Measurements from ENCODE around the gene HVCN1.
A peak's percentile ranks its signal among the peaks of the same experiment; 100 is the strongest.

HVCN1 gene

DNA sequence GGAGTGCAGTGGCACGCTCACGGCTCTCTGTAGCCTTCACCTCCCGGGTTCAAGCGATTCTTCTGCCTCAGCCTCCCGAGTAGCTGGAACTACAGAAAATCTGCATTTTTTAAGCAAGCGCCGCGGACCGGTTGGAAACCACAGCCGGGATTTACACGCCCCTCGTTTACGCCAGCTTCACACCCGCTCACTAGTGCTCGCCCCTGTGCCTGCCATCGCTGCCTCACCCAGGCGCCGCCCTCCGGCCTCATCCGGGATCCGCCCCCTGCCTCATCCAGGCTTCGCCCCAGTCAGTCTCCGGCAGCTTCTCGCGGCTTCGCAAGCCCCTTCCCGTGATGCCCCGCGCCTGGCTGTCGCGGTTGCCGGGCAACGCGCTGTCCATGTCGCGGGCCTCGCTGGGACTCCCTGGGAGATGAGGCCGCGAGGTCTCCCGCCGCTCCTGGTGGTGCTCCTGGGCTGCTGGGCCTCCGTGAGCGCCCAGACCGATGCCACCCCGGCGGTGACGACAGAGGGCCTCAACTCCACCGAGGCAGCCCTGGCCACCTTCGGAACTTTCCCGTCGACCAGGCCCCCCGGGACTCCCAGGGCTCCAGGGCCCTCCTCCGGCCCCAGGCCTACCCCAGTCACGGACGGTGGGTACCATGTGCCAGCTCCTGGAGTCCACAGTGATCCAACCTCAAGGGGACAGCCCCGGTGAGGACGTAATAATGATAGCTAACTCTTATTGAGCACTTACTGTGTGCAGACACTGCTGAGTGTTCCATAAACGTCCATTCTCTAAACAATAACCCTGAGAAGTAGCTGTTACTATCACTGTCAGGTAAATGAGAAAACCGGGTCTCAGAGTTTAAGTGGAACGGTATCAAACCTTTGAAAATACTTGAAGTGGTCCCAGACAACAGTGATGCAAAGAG, 74.9 kb downstream of the HVCN1 start, which contains the start of gene TCTN1:
TSS of gene TCTN1 (plus strand) at position 359 of the 914 bp plus-strand sequence. CDS start at position 413, 54 bp downstream.
- peak; percentile 96 for DNase-seq

DNA sequence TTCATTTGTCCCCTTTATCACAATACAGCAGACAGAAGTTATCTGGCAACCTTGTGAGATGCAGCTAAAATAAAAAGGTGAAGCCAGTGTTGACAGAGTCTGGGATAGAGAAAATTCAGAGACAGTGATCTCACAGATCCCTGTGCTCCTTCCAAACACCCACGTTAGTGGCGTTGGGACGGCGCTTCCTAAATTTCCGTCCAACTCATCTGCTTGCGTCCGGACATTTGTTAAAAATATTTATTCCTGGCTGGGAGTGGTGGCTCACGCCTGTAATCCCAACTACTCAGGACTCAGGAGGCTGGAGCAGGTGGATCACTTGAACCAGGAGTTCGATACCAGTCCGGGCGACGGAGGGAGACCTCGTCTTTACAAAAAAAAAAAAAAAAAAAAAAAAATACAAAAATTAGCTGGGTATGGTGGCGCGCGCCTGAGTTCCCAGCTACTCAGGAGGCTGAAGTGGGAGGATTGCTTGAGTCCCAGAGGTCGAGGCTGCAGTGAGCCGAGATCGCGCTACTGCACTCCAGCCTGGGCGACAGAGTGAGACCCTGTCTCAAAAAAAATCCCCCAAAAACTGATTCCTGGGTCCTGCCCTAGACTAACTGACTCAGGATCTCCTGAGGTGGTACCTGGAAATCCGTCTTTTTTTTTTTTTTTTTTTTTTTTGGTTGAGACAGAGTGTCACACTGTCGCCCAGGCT, 75.7 kb downstream of the HVCN1 start:
- DNase-seq = no peak

DNA sequence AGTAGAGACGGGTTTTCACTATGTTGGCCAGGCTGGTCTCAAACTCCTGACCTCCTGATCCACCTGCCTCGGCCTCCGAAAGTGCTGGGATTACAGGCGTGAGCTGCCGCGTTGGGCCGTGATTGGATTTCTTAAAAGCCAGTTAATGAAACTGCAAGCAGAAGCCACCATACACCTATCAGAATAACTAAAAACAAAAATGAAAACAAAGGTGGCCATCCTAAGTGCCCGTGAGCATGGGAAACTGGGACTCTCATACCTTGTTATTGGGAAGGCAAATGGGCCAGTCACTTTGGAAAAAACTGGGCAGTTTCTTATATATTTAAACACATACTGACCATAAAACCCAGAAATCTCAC, 82.7 kb downstream of the HVCN1 start:
- DNase-seq = no peak

DNA sequence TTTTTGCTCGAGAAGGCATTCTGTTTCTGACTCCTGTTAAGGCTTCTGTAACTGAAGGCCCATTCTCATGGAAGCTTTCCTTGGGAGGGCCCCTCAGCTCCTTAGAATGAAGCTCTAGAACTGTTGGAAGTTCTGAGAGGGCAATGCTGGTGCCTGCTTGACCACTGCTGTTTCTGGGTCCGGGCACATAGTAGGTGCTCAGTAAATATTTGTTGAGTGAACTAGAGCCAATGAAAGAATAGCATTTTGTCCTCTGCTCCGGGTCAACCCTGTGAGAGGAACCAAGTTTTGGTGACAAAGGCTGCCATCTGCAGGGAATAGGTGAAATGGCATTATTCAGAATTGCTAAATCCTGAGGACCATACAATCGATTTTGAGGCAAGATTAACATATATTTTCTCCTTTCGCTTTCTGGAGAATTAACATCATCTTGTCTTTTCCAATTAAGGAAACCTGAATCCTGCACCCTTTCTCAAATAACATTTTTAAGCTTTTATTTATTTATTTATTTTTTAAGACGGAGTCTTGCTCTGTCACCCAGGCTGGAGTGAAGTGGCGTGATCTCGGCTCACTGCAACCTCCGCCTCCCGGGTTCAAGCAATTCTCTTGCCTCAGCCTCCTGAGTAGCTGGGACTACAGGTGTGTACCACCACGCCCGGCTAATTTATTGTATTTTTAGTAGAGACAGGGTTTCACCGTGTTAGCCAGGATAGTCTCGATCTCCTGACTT, 86.7 kb downstream of the HVCN1 start:
- peak; percentile 51 for DNase-seq

DNA sequence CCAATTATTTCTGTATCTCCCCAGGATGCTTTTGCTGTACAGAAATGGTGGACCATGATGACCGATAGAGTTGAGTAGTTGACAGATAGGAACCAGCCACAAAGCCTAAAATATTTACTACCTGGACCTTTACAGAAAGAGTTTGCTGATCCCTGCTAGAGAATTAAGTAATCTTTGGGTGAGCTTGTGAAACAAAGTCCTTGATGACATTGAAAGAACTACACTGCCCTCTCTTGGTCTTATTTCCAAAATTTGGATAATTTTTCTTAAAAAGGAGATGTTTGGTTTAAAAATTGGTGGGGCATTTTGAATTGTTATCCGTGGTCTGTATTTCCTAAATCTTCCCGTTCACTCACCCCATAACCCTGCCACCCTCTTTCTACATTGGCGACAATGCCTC, 88.7 kb downstream of the HVCN1 start:
- DNase-seq = peak; percentile 20

DNA sequence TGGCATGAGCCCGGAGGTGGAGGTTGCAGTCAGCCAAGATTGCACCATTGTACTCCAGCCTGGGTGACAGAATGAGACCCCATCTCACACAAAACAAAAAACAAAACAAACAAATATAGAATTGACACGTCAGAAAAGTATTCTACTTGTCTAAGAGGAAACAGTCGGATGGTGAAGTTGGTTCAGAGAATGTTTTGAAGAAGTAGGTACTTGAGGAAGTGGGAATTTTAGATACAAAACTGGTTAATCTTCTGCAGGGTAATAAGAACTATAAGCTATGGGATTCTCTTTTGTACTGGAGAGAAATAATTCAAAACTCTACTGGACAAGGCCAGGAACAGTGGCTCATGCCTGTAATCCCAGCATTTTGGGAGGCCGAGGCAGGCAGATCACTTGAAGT, 89.6 kb downstream of the HVCN1 start:
- no peak for DNase-seq

All from NCI-H774 (cell line).